Epidermal melanocyte (primary cell): ENCODE results near the gene FOXF1.

Source experiments
- DNase-seq: peaks from one replicate; pipeline ENCODE4 v3.0.0; 2011; ENCODE audit warnings: low spot score; ENCODE audit not compliant: insufficient read length

The FOXF1 gene

DNA sequence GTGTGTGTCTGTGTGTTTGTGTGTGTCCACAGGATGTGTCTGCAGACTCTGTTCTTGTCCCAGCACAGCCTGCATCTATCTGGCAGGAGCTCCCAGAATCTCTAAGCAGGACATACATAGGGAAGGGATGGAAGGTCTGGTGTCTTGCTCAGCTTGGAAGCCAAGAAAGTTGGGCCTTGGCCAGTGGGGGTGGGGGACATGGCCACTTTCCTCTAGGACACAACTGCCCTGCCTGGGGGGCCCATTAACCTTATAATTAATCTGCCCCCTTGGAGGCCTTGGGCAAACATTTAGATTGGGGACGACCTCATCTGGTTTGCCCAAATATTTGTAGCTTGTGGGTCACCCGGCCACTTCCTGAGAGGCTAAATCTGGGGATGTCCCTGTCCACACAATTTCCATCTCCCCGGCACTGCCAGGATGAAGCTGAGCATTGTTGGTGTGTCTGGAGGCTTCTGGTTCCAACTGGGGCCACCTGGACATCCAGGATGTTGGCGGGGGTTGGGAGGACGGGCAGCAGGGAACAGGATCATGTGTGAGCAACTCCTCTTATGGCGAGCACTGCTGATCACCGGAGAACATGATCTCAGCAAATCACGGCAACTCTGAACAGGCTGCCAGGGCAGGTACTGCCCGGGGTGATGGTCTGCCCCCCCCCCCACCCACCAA lies 17.2 kb upstream of the FOXF1 start:
- no peak for DNase-seq

DNA sequence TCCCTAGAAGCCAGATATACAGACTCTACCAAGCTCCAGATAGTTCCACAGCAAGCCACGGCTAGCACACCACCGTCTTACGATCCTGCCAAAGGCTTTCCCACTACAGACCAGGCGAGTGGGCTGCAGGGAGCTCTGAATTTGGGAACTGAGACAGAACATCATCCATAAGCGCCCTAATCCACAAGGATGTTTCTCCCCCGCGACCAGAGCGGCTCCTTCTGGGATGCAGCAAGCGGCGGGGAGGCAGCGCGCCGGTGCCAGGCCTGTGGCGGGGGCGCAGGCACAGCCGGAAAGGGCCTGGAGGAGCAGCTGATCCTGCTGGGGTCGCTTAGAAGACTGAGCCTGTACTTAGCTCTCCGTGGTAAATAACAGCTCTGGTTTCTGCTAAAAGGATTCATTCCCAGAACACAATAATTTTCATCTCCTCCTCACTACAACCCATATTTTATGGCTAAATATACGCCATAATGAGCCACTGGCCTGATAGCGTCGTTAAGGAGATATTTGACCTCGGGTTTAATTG lies 16.2 kb upstream of the FOXF1 start:
- DNase-seq, result no peak

DNA sequence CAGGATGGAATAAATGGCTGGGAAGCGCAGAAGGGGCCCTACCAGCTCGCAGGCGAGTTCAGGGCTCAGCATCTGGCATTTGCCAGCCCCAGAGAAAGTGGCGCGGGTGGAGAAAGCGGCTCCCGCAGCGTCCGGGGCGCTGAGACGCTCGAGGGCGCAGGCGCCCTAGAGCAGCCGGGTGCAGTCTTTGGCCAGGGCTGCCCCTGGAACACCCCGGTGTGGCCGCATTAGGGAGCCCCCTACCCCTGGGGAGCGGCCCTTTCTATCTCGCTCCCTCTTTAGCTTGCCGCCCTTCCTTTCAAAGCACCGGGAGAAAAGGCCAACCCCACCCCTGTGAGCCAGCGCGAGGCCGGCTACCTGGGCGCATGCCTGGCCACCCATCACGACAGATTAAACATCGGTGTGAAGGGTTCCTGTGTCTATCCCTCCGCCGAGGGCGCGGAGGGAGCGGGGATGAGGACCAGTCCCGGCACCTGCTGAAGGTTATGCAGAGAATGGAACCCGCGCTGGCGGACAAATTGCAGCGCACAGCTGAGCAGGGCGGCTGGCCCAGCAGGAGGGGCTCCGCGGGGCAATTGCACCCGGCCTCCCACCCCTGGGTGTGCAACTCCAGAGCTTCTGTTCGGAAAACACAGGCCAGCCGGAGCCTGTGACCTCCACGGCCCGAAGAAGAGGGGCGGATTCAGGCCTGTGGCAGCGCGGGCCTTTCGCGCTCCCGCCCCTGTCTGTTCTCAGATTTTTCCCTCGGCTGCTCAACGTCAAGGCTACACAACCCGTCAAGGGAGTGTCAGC lies 15.6 kb upstream of the FOXF1 start:
- no peak for DNase-seq

DNA sequence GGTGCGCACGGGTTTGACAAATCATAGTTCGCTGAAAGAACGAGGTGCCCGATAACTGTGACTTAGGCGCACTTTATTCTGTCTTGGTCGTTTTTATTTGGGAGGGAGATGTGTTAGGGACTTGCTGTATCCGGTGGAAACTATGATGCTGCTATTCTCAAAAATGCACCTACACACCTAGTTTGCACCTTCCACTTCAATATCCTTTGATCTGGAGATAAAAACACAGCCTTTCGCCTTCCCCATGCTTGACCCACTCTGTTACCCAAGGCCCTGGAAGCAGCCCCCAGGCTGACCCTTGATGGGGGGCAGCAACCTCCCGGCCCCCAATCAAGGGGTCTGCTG lies 15.0 kb upstream of the FOXF1 start:
- no peak for DNase-seq

DNA sequence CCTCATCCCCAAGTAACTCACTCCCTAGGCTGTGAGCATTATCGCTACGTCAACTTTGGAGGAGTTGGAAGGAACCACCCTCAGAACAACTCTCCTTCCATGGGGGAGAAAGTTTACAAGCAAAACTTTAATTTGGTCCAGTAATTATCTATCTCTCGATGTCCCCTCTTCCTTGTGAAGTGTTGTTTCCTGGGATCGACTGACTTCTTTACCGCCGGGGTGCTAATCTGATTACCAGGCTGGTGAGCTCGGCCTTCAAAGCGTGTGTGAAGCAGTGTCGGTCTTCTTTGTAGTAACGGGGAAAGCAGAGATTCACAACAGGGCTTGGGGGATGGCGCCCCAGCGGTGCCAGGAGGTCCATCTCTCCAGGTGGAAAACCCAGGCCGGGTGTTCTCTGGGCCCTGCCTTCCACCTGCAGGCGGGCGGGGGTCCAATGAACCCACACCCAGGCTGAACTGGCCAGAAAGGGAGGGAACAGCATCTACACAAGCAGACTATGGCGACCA lies 14.5 kb upstream of the FOXF1 start:
- no peak for DNase-seq

- no peak for DNase-seq
These were observed 13.9 kb upstream of the FOXF1 start for GRCh38 chr16:86496262-86496928.

DNA sequence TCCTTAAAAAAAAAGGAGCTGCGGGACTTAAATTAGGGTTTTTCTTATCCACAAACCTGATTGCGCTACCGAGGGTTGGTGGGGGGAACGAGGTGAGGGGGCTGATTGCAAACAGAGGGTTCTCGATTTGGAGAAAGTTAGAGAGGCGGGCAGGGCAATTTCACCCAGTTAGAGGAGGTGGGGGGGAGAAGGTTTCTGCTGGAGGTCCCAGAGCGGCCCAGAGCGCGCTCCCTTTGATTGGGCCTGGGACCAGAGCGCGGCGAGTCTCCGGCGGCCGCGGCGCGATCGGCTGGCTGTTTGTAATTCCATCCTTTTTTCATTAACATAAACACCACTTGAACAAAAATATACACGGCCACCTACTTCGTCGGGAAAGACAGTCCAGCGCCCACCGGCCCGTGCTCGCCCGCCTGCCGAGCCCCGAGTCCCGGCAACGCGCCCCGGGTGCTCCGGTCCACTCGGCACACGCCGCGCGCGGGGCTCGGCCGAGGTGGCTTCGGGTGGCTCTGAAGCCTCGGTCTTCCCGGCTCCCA lies 13.3 kb upstream of the FOXF1 start:
- DNase-seq, result no peak

DNA sequence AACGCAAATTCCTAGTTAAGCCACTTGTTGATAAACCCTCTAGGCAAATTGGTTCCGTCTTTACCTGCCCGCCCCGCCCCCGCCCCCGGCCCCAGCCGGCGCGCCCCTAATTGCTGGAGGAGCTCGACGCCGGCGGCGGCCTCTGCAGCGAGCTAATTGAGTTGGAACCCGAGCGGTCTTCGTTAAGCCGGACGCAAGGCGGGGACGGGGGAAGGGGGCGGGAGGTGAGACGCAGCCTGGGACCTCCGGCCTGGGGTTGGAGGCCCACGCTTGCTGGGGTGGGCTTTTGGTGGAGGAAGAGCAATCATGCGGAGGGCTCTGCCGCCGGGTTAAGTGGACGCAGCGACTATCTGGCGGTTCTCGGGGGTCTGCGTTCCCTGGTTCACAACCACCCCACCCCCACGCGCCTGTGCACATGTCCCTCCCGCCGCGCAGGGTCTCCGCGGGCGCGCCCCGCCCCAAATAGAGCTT lies 12.7 kb upstream of the FOXF1 start:
- no peak for DNase-seq

DNA sequence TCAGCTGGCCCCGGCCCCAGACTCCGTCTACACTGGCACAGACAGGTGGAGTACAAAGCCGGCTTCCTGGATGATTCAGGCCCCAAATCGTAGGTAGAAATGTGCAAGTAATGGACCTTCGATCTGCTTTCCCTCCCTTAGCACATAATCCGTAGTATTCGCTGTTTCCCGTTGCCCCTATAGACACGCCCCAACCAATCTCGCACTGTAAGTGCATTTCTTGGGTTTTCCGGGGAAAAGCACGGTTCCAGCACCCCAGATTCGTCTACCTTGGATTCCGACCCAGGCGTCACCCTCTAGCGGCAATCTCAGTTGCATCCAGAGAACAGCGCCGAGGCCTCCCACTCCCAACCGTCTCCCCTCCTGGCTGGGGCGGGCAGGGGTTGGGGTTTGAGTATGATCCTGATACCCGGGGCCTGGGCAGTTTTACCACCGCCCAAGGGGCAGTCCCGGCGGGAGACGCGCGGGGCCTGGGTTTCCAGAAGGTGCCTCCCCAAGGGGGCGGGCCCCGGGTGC lies 12.1 kb upstream of the FOXF1 start:
- no peak for DNase-seq

GRCh38 chr16:86498671-86499439 lies 11.5 kb upstream of the FOXF1 start:
- no peak for DNase-seq

- no peak for DNase-seq
These were observed 10.9 kb upstream of the FOXF1 start for GRCh38 chr16:86499440-86499786.

DNA sequence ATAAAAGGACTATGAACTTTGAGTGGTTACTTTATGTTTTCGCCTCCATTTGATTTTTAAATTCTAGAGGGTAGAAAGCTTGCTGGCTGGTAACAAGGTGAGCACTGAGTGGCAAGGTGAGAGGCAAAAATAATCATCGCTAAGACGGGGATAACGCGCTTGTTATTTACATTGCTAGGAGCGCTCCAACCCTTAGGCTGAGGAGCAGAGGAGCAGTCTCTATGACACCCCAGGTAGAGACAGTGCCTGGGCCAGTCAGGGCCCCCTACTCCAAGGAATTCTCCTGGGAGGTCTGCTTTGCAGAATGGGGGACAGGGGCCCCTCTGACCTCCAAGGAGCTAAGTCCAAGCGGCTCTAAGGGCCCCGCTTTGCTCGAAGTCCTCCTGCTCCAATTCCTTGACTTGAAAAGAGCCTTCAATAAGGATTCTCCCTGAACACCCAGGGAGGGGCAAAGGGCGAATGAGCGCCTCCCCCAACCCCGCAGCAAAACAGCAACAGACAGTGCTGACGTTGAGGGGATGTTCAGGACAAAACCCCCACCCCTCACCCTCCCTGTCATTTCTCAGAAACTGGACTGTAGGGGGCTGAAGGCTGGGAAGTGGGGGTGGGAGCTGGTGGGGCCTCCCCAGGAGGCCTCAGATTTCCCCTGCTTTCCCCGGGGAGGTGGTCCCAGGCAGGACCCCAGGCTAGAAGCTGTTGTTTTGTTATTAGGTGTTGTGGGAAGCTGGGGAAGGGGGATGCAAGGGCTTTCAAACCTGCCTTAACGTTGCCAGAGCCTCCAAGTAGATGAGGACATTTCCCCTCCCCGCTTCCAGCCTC lies 10.2 kb upstream of the FOXF1 start:
- no peak for DNase-seq

DNA sequence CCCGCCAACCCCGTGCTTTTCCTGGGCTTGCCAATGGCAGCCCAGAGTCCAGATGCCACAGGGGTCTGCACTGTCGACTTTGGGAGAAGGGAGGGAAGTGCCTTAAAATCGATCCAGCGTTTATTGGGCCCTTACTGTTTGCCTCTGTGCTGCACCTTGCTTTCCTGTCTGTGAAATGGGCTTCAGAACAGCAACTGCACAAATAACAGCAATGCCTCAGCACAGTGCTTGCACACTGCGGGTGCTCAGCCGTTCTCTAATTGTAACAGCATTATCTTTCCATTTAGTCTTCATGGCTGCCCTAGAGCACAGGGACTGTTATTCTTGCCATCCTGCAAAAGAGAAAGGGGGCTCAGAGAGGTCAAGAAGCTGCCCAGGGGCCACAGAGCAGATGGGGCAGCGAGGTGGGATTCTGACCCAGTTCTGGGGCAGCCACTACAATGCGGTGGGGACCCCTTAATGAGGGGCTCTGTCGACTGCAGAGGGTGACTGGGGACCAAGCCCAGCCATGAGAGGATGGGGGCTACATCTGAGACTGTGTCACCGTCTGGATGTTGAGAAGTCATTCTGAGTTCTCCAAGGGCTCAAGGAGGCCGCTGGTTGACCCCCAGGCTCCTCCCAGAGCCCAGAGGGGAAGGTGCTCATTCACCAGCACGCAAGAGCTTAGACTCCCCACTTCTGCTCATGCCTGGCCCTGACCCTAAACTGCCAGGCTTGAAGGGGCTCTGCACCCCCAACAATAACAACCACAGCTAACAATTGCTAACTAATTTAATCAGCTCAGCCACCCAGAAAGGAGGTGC lies 9.4 kb upstream of the FOXF1 start:
- DNase-seq, result no peak

- DNase-seq, result no peak
These were observed 8.1 kb upstream of the FOXF1 start for GRCh38 chr16:86501989-86502855.

- DNase-seq, result no peak
These were observed 7.2 kb upstream of the FOXF1 start for GRCh38 chr16:86502856-86503748.

DNA sequence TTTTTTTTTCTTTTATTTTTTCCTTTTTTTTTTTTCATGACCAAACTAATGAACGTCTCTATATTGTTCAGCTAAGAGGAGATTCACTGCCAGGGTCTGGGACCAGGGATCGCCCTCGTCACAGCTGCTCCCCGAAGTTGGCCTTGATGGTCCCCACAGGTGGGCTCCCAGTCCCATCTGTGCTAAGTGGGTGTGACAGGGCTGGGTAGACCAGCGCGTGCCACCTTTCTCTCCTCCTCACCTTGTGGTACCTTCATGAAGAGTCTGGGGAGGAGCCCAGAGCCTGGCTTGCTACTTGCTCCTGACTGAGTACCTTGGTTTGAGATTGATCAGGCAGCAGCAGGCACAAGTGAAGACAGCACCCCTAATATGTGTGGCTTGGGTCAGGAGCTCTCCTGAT lies 6.5 kb upstream of the FOXF1 start:
- no peak for DNase-seq
